HEK293T (cell line): ENCODE data around the gene ANO2.

ENCODE experiments used
- ARNT ChIP-seq: fragments of 450-650 bp; IDR thresholded peaks from 2 replicates; pipeline ENCODE4 v1.6.1; 2017; ENCODE audit warnings: mild to moderate bottlenecking
- BHLHE40 ChIP-seq: fragments of 450-650 bp; IDR thresholded peaks from 2 replicates; pipeline ENCODE4 v1.6.1; 2016; ENCODE audit warnings: mild to moderate bottlenecking, moderate library complexity, borderline replicate concordance
- ELF4 ChIP-seq: fragments of 450-650 bp; IDR thresholded peaks from 2 replicates; pipeline ENCODE4 v1.6.1; 2017; ENCODE audit warnings: antibody characterized with exemption
- FOXM1 ChIP-seq: fragments of 450-650 bp; IDR thresholded peaks from 2 replicates; pipeline ENCODE4 v1.6.1; 2017; ENCODE audit warnings: mild to moderate bottlenecking, borderline replicate concordance
- PKNOX1 ChIP-seq: fragments of 450-650 bp; IDR thresholded peaks from 2 replicates; pipeline ENCODE4 v1.6.1; 2016
- TARDBP ChIP-seq: fragments of 450-650 bp; IDR thresholded peaks from 2 replicates; pipeline ENCODE4 v1.6.1; 2016
- ZNF384 ChIP-seq: fragments of 450-650 bp; IDR thresholded peaks from 2 replicates; pipeline ENCODE4 v1.6.1; 2016

GRCh38 chr12:5971194-5971850, 26.3 kb upstream of the ANO2 start:
- TF ChIP-seq ZNF384 (no peak), ARNT (no peak), BHLHE40 (no peak), TARDBP (no peak), PKNOX1 (no peak), ELF4 (no peak), FOXM1 (no peak)
